ENCODE results near the gene PDE2A. TPM values are rescaled to one million over a fixed set of nuclear protein-coding genes. Genes with fewer than 3 reads are reported as not detected.

Gene PDE2A
- total RNA-seq, 1 experiment from 2014 or later = 0.58 TPM

DNA sequence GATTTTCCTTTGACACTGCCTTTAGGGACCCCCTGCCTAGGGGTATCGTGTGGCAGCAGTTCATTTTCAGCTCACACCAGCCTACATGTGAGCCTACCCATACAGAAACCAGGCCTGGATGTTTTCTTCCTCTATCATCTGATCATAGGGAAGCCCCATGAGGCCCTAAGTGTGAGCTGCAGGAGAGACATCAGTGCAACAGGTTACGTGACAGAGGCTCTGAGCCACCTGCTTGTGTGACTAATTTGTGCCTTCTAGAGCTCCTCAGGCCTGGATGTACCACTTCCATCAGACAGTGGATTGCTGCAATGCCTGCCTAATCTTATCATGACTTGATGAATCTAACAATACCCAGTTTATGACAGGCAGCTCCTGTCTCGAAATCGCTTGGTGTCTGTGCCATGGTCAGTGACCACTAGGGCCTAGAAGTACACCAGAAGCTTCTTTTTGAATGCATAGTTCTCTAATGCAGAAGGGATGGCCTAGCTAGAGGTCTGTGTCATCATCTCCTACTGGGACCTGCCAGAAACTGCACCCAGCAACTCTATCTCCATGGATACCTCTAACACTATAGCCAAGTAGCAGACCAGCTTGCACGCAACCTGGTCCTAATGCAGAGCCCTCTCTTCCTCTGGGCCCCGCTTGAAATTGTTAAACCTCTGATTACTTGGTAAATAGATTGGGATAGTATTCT is 130.2 kb downstream of the PDE2A start:
- Histone ChIP-seq H3K4me1 (ENCODE audit: insufficient read depth, low read length, poor library complexity, severe bottlenecking) (no peaks in the 10 kb centered on the region), H3K4me3 (ENCODE audit: low read depth, low read length, poor library complexity, severe bottlenecking) (no peak overlapping the region), H3K27me3 (replicated peaks; ENCODE audit: insufficient read depth, low read depth, low read length, poor library complexity) (peaks cover 27% of the 10 kb centered on the region), H3K36me3 (ENCODE audit: insufficient read depth, low read length, poor library complexity, severe bottlenecking) (no peaks in the 10 kb centered on the region), H3K27ac (ENCODE audit: low read depth, low read length, poor library complexity, severe bottlenecking) (no peak overlapping the region), H3K9me3 (ENCODE audit: low read depth, low read length, poor library complexity, severe bottlenecking) (no peaks in the 10 kb centered on the region)
- CTCF ChIA-PET = no interaction called here
- no peak for TF ChIP-seq EZH2 (IDR thresholded peaks at IDR 0.05; ENCODE audit: borderline replicate concordance, low read depth, low read length, poor library complexity, severe bottlenecking)
- no peak for TF ChIP-seq CTCF (conservative IDR thresholded peaks at IDR 0.05; ENCODE audit: low read depth, low read length)
- DNase-seq (ENCODE audit: low spot score) = no peak
- intact Hi-C loops (cut with micrococcal nuclease; ENCODE audit: unreplicated experiment) = no loop called here
- BruUV-seq (replicated peaks) = no TSS peak
- POLR2A ChIA-PET (ENCODE audit: low non-redundant PET) = no interaction called here

- ChIA-PET CTCF (no interaction called here), POLR2A (ENCODE audit: low non-redundant PET) (no interaction called here)
Observed at GRCh38 chr11:72541257-72541974, 132.8 kb downstream of the PDE2A start.

DNA sequence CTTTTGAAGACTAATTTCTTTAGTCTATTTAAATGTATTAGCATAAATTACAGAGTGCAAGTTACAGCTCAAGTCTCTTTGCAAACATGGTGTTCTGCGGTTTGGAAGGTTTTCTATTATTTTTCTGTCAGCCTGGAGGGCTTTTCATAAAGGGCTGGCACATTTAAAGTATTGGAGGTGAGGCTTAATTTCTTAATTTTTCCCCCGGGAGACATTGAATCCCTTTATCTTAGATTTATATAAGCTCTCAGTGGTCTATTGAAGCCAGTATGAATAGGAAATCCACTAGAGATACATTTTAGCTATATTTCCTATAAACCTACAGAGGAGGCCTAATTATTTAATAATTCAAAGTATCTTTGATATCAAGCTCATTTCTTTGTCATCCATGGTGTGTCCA is 137.2 kb downstream of the PDE2A start:
- CTCF ChIA-PET = interaction anchor here (0.6 kb wide), 1 partner anchor 36 kb away, joined by 7 read pairs; no protein-coding TSS in a partner anchor

More at GRCh38 chr11:72541257-72541974, 132.8 kb downstream of the PDE2A start:
- Histone ChIP-seq H3K9me3 (ENCODE audit: low read depth, low read length, poor library complexity, severe bottlenecking) (no peaks in the 10 kb centered on the region), H3K36me3 (ENCODE audit: insufficient read depth, low read length, poor library complexity, severe bottlenecking) (no peaks in the 10 kb centered on the region), H3K4me3 (ENCODE audit: low read depth, low read length, poor library complexity, severe bottlenecking) (no peak overlapping the region), H3K27ac (ENCODE audit: low read depth, low read length, poor library complexity, severe bottlenecking) (no peak overlapping the region), H3K4me1 (ENCODE audit: insufficient read depth, low read length, poor library complexity, severe bottlenecking) (no peaks in the 10 kb centered on the region), H3K27me3 (replicated peaks; ENCODE audit: insufficient read depth, low read depth, low read length, poor library complexity) (peaks cover 27% of the 10 kb centered on the region)
- BruUV-seq (replicated peaks) = no TSS peak
- intact Hi-C loops (cut with micrococcal nuclease; ENCODE audit: unreplicated experiment) = no loop called here
- DNase-seq (ENCODE audit: low spot score) = no peak
- TF ChIP-seq CTCF (conservative IDR thresholded peaks at IDR 0.05; ENCODE audit: low read depth, low read length) = no peak
- TF ChIP-seq EZH2 (IDR thresholded peaks at IDR 0.05; ENCODE audit: borderline replicate concordance, low read depth, low read length, poor library complexity, severe bottlenecking) = no peak

More for the DNA sequence above, 137.2 kb downstream of the PDE2A start:
- no peaks in the 10 kb centered on the region for H3K9me3 ChIP-seq (ENCODE audit: low read depth, low read length, poor library complexity, severe bottlenecking)
- H3K4me3 ChIP-seq (ENCODE audit: low read depth, low read length, poor library complexity, severe bottlenecking) = no peak overlapping the region
- TF ChIP-seq EZH2 (IDR thresholded peaks at IDR 0.05; ENCODE audit: borderline replicate concordance, low read depth, low read length, poor library complexity, severe bottlenecking) (no peak), CTCF (conservative IDR thresholded peaks at IDR 0.05; ENCODE audit: low read depth, low read length) (no peak)
- no peaks in the 10 kb centered on the region for H3K4me1 ChIP-seq (ENCODE audit: insufficient read depth, low read length, poor library complexity, severe bottlenecking)
- no peaks in the 10 kb centered on the region for H3K36me3 ChIP-seq (ENCODE audit: insufficient read depth, low read length, poor library complexity, severe bottlenecking)
- peaks cover 24% of the 10 kb centered on the region for H3K27me3 ChIP-seq (replicated peaks; ENCODE audit: insufficient read depth, low read depth, low read length, poor library complexity)
- BruUV-seq (replicated peaks) = no TSS peak
- no peak for DNase-seq (ENCODE audit: low spot score)
- POLR2A ChIA-PET (ENCODE audit: low non-redundant PET) = interaction anchor here (0.5 kb wide), 1 partner anchor 24 kb away, joined by 3 read pairs; no protein-coding TSS in a partner anchor
- intact Hi-C loops (cut with micrococcal nuclease; ENCODE audit: unreplicated experiment) = no loop called here
- H3K27ac ChIP-seq (ENCODE audit: low read depth, low read length, poor library complexity, severe bottlenecking) = no peak overlapping the region
